ENCODE results near the gene SLC24A4. TPM values are rescaled to one million over a fixed set of nuclear protein-coding genes. Genes with fewer than 3 reads are reported as not detected.
A peak's percentile ranks its signal among the peaks of the same experiment; 100 is the strongest.

The SLC24A4 gene
- total RNA-seq, 1 donor from 2014 or later, result 0.27 TPM

GRCh38 chr14:92417759-92418158 lies 94.8 kb downstream of the SLC24A4 start:
- DNase-seq (no peak), ATAC-seq (ENCODE audit: poor library complexity) (peak; percentile 75)
- intact Hi-C loops (cut with DNase I), result no loop called here

- no peak for ATAC-seq (ENCODE audit: poor library complexity)
- intact Hi-C loops (cut with DNase I), result no loop called here
- DNase-seq, result no peak
Measured at GRCh38 chr14:92421751-92422150, 98.8 kb downstream of the SLC24A4 start.

- intact Hi-C loops (cut with DNase I), result no loop called here
- ATAC-seq (ENCODE audit: poor library complexity), result no peak
Measured at GRCh38 chr14:92425101-92425500, 102.1 kb downstream of the SLC24A4 start.

DNA sequence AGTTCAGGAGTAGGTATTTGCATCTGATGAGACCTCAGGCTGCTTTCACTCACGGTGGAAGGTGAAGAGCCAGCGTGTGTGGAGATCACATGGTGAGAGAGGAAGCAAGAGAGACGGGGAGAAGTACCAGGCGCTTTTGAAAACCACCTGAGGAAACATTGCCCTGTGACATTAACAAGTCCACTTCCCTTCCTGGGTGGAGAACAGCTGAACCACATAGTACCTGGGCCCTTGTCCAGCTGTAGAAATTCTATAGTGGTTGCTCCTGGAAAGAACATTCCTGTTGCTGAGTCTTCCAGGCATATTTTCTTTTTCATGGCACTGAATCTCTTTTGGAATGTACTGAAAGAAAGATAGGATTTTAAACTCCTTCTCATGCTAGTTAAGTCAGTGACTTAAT lies 103.3 kb downstream of the SLC24A4 start:
- no peak for ATAC-seq (ENCODE audit: poor library complexity)
- DNase-seq, result no peak
- intact Hi-C loops (cut with DNase I), result no loop called here

More at GRCh38 chr14:92425101-92425500, 102.1 kb downstream of the SLC24A4 start:
- DNase-seq, result no peak

GRCh38 chr14:92427096-92427495 lies 104.1 kb downstream of the SLC24A4 start:
- ATAC-seq (ENCODE audit: poor library complexity) (no peak), DNase-seq (no peak)
- intact Hi-C loops (cut with DNase I), result no loop called here

- intact Hi-C loops (cut with DNase I), result no loop called here
- no peak for ATAC-seq (ENCODE audit: poor library complexity)
- no peak for DNase-seq
Measured at GRCh38 chr14:92430686-92431085, 107.7 kb downstream of the SLC24A4 start.

- intact Hi-C loops (cut with DNase I), result no loop called here
- ATAC-seq (ENCODE audit: poor library complexity) (no peak), DNase-seq (no peak)
Measured at GRCh38 chr14:92431199-92431725, 108.3 kb downstream of the SLC24A4 start.

GRCh38 chr14:92433407-92433806 lies 110.4 kb downstream of the SLC24A4 start:
- intact Hi-C loops (cut with DNase I), result no loop called here
- DNase-seq (no peak), ATAC-seq (ENCODE audit: poor library complexity) (no peak)

- DNase-seq, result no peak
- ATAC-seq (ENCODE audit: poor library complexity), result no peak
- intact Hi-C loops (cut with DNase I), result no loop called here
Measured at GRCh38 chr14:92435154-92435553, 112.2 kb downstream of the SLC24A4 start.

GRCh38 chr14:92436115-92436776 lies 113.3 kb downstream of the SLC24A4 start:
- DNase-seq, result no peak
- no peak for ATAC-seq (ENCODE audit: poor library complexity)
- intact Hi-C loops (cut with DNase I), result no loop called here

DNA sequence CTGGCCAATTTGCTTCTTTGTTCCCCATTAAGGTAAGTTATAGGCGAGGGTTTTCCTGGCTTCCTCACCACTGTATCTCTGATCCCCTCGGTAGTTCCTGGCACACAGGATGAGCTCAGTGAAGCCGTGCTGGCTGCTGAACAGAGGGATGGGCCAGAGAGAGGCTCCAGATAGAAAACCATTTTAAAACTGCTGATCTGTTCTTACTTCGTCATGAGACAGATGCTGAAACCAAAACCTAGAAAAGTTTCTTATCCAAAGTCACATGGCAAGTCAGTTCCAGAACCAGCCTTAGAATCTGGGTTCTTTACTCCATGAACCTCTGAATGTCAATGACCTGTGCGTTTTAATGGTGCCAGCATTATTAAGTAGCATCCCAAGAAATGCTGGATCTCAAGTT lies 114.3 kb downstream of the SLC24A4 start:
- intact Hi-C loops (cut with DNase I), result no loop called here
- DNase-seq, result no peak
- no peak for ATAC-seq (ENCODE audit: poor library complexity)

DNA sequence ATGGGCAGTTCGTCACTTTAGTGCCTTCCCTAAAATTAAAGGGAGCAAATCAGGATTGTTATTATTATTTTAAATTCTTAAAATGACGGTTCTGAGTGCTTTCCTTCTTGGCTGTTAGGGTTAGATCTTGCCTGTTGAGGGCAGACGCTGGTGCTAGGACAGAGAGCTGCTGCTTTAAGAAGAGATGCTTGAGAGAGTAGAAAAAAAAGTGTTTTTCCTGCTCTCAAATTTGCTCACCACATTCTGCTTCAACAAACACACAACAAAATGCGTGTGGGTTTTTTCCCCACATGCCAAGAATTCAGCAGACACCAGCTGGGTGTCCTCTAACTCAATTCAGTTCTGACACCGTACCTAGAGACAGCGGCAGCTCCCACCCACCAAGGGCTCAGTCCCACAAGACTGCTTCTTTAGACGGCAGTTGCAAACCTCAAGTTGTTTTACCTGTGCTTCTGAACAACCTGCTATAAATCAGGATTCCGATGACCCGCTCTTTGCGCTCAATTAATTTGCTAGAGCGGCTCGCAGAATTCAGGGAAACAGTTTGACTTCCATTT lies 114.8 kb downstream of the SLC24A4 start:
- DNase-seq (no peak), ATAC-seq (ENCODE audit: poor library complexity) (no peak)
- intact Hi-C loops (cut with DNase I), result no loop called here

- ATAC-seq (ENCODE audit: poor library complexity), result peak; percentile 99
- DNase-seq, result peak; percentile 85
- intact Hi-C loops (cut with DNase I), result no loop called here
Measured at GRCh38 chr14:92439537-92440344, 116.8 kb downstream of the SLC24A4 start.

DNA sequence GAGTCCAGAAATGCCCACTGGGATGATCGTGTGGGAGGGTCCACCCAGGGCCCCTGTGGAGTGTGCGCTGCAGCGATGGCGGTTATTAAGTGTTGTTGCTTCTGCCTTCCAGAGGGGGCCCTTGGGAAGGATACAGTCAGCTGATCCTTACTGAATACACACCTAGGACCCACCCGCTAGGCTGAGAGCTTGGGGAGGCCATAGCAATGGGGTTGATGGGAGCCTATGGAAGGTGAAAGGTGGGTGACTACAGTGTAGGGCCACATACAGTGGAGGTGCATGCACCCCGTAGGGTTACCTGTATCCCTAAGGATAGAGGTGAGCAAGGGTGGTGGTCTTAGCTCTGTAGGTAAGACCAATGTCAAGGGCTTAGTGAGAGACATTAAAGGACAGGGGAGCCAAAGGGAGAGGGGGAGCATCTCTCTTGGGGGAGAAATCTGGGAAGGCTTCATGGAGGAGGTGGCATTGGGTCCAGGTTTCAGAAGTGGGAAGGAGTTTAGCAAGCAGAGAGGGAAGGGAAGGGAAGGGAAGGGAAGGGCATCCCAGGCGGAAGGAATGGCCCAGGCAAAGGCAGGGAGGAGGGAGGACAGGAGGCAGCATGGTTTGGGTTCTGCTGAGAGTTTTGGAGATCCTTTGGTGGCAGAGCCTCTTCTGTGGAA lies 117.5 kb downstream of the SLC24A4 start:
- ATAC-seq (ENCODE audit: poor library complexity), result no peak
- intact Hi-C loops (cut with DNase I), result no loop called here
- no peak for DNase-seq

- no peak for ATAC-seq (ENCODE audit: poor library complexity)
- intact Hi-C loops (cut with DNase I), result no loop called here
- DNase-seq, result no peak
Measured at GRCh38 chr14:92441751-92442504, 119.0 kb downstream of the SLC24A4 start.

DNA sequence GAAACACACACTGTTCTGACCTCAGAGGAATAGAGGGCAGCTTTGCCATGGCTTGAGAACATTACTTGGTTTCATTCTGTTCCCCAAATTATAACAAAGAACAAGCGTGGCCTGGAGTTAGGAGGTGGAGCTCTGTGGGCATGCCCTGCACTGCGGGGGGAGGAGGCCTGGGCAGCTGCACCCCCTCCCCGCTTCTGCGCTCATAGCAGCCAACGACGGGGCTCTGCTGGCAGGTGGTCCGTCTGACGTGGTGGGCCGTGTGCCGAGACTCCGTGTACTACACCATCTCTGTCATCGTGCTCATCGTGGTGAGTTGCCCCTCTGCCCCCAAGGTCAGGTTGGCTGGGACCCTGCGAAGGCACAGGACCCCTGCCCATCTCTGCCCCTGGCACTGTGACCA lies 120.2 kb downstream of the SLC24A4 start:
- no peak for ATAC-seq (ENCODE audit: poor library complexity)
- no peak for DNase-seq
- intact Hi-C loops (cut with DNase I), result no loop called here

- DNase-seq, result no peak
- ATAC-seq (ENCODE audit: poor library complexity), result no peak
- intact Hi-C loops (cut with DNase I), result no loop called here
Measured at GRCh38 chr14:92443741-92444140, 120.8 kb downstream of the SLC24A4 start.

GRCh38 chr14:92446771-92447170 lies 123.8 kb downstream of the SLC24A4 start:
- DNase-seq (no peak), ATAC-seq (ENCODE audit: poor library complexity) (no peak)
- intact Hi-C loops (cut with DNase I), result no loop called here

All from Right ventricle myocardium superior (tissue), 1 donor.